Liver (tissue), 9 donors: Measurements from ENCODE around the gene TEKT2. TPM values are rescaled to one million over a fixed set of nuclear protein-coding genes. Genes with fewer than 3 reads are reported as not detected.

Source experiments
- DNase-seq: peaks from one replicate; pipeline ENCODE4 v3.0.0-alpha.2; 2017; ENCODE audit warnings: low spot score
- H3K27ac ChIP-seq, 2 donors: one replicate each; pipeline ENCODE4 v1.7.0; 2013; ENCODE audit warnings: inconsistent platforms in 2 of 2, low read length in 2 of 2, control low read depth in 1 of 2, low read depth in 1 of 2, mild to moderate bottlenecking in 1 of 2
- H3K27me3 ChIP-seq, 4 donors: one replicate each; pipeline versions ENCODE4 v1.6.1 to v1.7.0; 2013; ENCODE audit warnings: low read length in 3 of 4, inconsistent platforms in 1 of 4, mild to moderate bottlenecking in 1 of 4, moderate library complexity in 1 of 4; ENCODE audit not compliant: control insufficient read depth in 4 of 4, insufficient read depth in 4 of 4
- H3K36me3 ChIP-seq, 4 donors: one replicate each; pipeline versions ENCODE4 v1.6.1 to v1.7.0; 2013; ENCODE audit warnings: low read length in 3 of 4, mild to moderate bottlenecking in 3 of 4, low read depth in 1 of 4, moderate library complexity in 1 of 4; ENCODE audit not compliant: control insufficient read depth in 4 of 4, insufficient read depth in 3 of 4
- H3K4me1 ChIP-seq, 4 donors: one replicate each; pipeline versions ENCODE4 v1.6.1 to v1.7.0; 2013; ENCODE audit warnings: low read length in 3 of 4, mild to moderate bottlenecking in 3 of 4, moderate library complexity in 1 of 4; ENCODE audit not compliant: control insufficient read depth in 4 of 4, insufficient read depth in 4 of 4
- H3K4me3 ChIP-seq, 3 donors: one replicate each; pipeline versions ENCODE4 v1.6.1 to v1.7.0; 2013; ENCODE audit warnings: low read length in 3 of 3, control low read depth in 1 of 3, low read depth in 1 of 3, mild to moderate bottlenecking in 1 of 3
- H3K9ac ChIP-seq, 2 donors: one replicate each; pipeline ENCODE4 v1.7.0; 2013; ENCODE audit warnings: low read length in 2 of 2, mild to moderate bottlenecking in 2 of 2, moderate library complexity in 2 of 2, control low read depth in 1 of 2, low read depth in 1 of 2
- H3K9me3 ChIP-seq, 4 donors: one replicate each; pipeline versions ENCODE4 v1.6.1 to v1.7.0; 2013; ENCODE audit warnings: low read length in 3 of 4; ENCODE audit not compliant: control insufficient read depth in 4 of 4
- ATF3 ChIP-seq: IDR thresholded peaks from 2 replicates; pipeline ENCODE4 v1.6.1; 2016; ENCODE audit warnings: antibody characterized with exemption
- EGR1 ChIP-seq, 2 donors: IDR thresholded peaks; 2 replicates each; pipeline ENCODE4 v1.6.1; 2016 to 2018; ENCODE audit warnings: antibody characterized with exemption in 2 of 2, low read depth in 2 of 2
- FOXA1 ChIP-seq: IDR thresholded peaks from 2 replicates; pipeline ENCODE4 v1.6.1; 2016; ENCODE audit warnings: antibody characterized with exemption
- FOXA2 ChIP-seq: IDR thresholded peaks from 2 replicates; pipeline ENCODE4 v1.6.1; 2016; ENCODE audit warnings: antibody characterized with exemption
- GABPA ChIP-seq, 2 donors: IDR thresholded peaks in 1 of 2; conservative IDR thresholded peaks in 1 of 2; 2 replicates each; pipeline ENCODE4 v1.6.1; 2016; ENCODE audit warnings: antibody characterized with exemption in 2 of 2, mild to moderate bottlenecking in 1 of 2, moderate library complexity in 1 of 2
- HNF4A ChIP-seq, 2 donors: conservative IDR thresholded peaks; 2 replicates each; pipeline ENCODE4 v1.6.1; 2016; ENCODE audit warnings: antibody characterized with exemption in 2 of 2, mild to moderate bottlenecking in 2 of 2
- HNF4G ChIP-seq: IDR thresholded peaks from 2 replicates; pipeline ENCODE4 v1.6.1; 2016; ENCODE audit warnings: antibody characterized with exemption
- JUND ChIP-seq, 2 donors: IDR thresholded peaks; 2 replicates each; pipeline ENCODE4 v1.6.1; 2016; ENCODE audit warnings: antibody characterized with exemption in 2 of 2
- NR2F2 ChIP-seq: IDR thresholded peaks from 2 replicates; pipeline ENCODE4 v1.6.1; 2016; ENCODE audit warnings: antibody characterized with exemption
- RAD21 ChIP-seq, 2 donors: IDR thresholded peaks; 2 replicates each; pipeline ENCODE4 v1.6.1; 2016; ENCODE audit warnings: antibody characterized with exemption in 2 of 2, mild to moderate bottlenecking in 2 of 2
- REST ChIP-seq: IDR thresholded peaks from 2 replicates; pipeline ENCODE4 v1.6.1; 2016; ENCODE audit warnings: antibody characterized with exemption, mild to moderate bottlenecking
- RXRA ChIP-seq, 2 donors: IDR thresholded peaks; 2 replicates each; pipeline ENCODE4 v1.6.1; 2017 to 2018; ENCODE audit warnings: antibody characterized with exemption in 2 of 2, mild to moderate bottlenecking in 1 of 2
- SP1 ChIP-seq: IDR thresholded peaks from 2 replicates; pipeline ENCODE4 v1.6.1; 2018; ENCODE audit warnings: antibody characterized with exemption, mild to moderate bottlenecking
- TAF1 ChIP-seq: conservative IDR thresholded peaks from 2 replicates; pipeline ENCODE4 v1.6.1; 2016; ENCODE audit warnings: antibody characterized with exemption, mild to moderate bottlenecking
- YY1 ChIP-seq: IDR thresholded peaks from 2 replicates; pipeline ENCODE4 v1.6.1; 2016; ENCODE audit warnings: antibody characterized with exemption, mild to moderate bottlenecking
- WGBS: extraction: QIAGEN DNeasy Blood & Tissue Kit; methylation state at CpG from one replicate; pipeline ENCODE4 v1.1.7; 2013; 5-methylcytosine and 5-hydroxymethylcytosine counted together
- polyA plus RNA-seq, 2 donors: library from polyadenylated mRNA; stranded (reverse) in 1 of 2; unstranded in 1 of 2; fragments of 200-250 nt in 1 of 2; fragments of >200 nt in 1 of 2; fragmentation: Nextera tagmentation in 1 of 2; extraction: Ambion mirVana in 1 of 2; gene quantifications; one replicate each; pipeline versions ENCODE4 v1.2.1 to v1.2.3, GENCODE V29; 2013 to 2015
- total RNA-seq, 2 donors: library from RNA; depleted of rRNA; stranded (reverse); fragments of >200 nt; gene quantifications; one replicate each; pipeline ENCODE4 v1.2.3, GENCODE V29; 2014
- TF ChIP-seq, protein P1 (sequence below): IDR thresholded peaks from 2 replicates; pipeline ENCODE4 v1.6.1; 2016; ENCODE audit warnings: antibody characterized with exemption
- TF ChIP-seq, protein P2 (sequence below): fragments of 150-350 bp; IDR thresholded peaks from 2 replicates; pipeline ENCODE4 v1.5.1; 2017; ENCODE audit warnings: improper control_type of control experiment, low read depth, low read length; ENCODE audit not compliant: missing input control
- donor health status: healthy.
- donor health status: healthy.
- donor health status: healthy.
- donor health status: healthy.
- donor health status: healthy.

TEKT2 gene
- total and polyA plus RNA-seq, 4 donors: 0.14 to 0.17 TPM; not detected in 2

DNA sequence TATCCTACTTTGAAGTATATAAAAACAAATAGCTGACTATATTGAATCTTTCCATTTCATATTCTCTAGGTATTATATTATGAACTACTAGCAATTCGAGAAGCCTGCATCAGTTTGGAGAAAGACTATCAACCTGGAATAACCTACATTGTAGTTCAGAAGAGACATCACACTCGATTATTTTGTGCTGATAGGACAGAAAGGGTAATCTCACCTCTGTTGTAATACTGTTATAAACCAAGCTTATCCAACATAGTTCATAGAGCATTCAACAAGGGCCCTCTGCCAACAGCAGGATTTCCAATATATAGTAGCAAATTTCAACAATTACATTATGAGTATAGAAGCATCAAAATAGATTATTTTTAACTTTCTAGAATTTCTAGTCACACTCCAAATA, 43.7 kb upstream of the TEKT2 start:
- no peaks in the 10 kb centered on the region for H3K27me3 ChIP-seq
- no peaks in the 10 kb centered on the region for H3K9me3 ChIP-seq
- TF ChIP-seq JUND (IDR thresholded peaks at IDR 0.05) (no peak), YY1 (no peak), HNF4A (conservative IDR thresholded peaks at IDR 0.05) (no peak), FOXA2 (no peak), RXRA (IDR thresholded peaks at IDR 0.05) (no peak), EGR1 (IDR thresholded peaks at IDR 0.05; ENCODE audit: low read depth in 2 of 2) (no peak), TAF1 (no peak)
- TF ChIP-seq, protein P1, sequence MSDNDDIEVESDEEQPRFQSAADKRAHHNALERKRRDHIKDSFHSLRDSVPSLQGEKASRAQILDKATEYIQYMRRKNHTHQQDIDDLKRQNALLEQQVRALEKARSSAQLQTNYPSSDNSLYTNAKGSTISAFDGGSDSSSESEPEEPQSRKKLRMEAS: no peak
- no peak overlapping the region for H3K27ac ChIP-seq
- no peak for DNase-seq
- no peaks in the 10 kb centered on the region for H3K4me1 ChIP-seq
- peaks cover 1 to 26% (median 16%) of the 10 kb centered on the region in 4 donors for H3K36me3 ChIP-seq
- no peak overlapping the region for H3K4me3 ChIP-seq
- H3K9ac ChIP-seq: no peak overlapping the region
- WGBS: 57% methylated on average over 2 of the region's 2 CpGs

GRCh38 chr1:36051821-36052220, 32.1 kb upstream of the TEKT2 start:
- no peaks in the 10 kb centered on the region for H3K4me1 ChIP-seq
- H3K9ac ChIP-seq: no peak overlapping the region
- H3K27me3 ChIP-seq: no peaks in the 10 kb centered on the region
- H3K36me3 ChIP-seq: peaks cover 3 to 18% (median 12%) of the 10 kb centered on the region in 4 donors
- H3K9me3 ChIP-seq: no peaks in the 10 kb centered on the region
- no peak overlapping the region for H3K4me3 ChIP-seq
- no peak overlapping the region for H3K27ac ChIP-seq
- no peak for DNase-seq
- TF ChIP-seq FOXA2: no peak
- no peak for TF ChIP-seq RAD21 (IDR thresholded peaks at IDR 0.05)
- TF ChIP-seq, protein P2, sequence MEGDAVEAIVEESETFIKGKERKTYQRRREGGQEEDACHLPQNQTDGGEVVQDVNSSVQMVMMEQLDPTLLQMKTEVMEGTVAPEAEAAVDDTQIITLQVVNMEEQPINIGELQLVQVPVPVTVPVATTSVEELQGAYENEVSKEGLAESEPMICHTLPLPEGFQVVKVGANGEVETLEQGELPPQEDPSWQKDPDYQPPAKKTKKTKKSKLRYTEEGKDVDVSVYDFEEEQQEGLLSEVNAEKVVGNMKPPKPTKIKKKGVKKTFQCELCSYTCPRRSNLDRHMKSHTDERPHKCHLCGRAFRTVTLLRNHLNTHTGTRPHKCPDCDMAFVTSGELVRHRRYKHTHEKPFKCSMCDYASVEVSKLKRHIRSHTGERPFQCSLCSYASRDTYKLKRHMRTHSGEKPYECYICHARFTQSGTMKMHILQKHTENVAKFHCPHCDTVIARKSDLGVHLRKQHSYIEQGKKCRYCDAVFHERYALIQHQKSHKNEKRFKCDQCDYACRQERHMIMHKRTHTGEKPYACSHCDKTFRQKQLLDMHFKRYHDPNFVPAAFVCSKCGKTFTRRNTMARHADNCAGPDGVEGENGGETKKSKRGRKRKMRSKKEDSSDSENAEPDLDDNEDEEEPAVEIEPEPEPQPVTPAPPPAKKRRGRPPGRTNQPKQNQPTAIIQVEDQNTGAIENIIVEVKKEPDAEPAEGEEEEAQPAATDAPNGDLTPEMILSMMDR: no peak
- TF ChIP-seq, protein P1: no peak
- no peak for TF ChIP-seq HNF4A (conservative IDR thresholded peaks at IDR 0.05)
- no peak for TF ChIP-seq SP1
- no peak for TF ChIP-seq GABPA (IDR thresholded peaks at IDR 0.05 in 1 of 2, conservative IDR thresholded peaks at IDR 0.05 in 1 of 2)
- no peak for TF ChIP-seq EGR1 (IDR thresholded peaks at IDR 0.05; ENCODE audit: low read depth in 2 of 2)
- no peak for TF ChIP-seq YY1
- TF ChIP-seq JUND (IDR thresholded peaks at IDR 0.05): no peak
- TF ChIP-seq HNF4G: no peak

DNA sequence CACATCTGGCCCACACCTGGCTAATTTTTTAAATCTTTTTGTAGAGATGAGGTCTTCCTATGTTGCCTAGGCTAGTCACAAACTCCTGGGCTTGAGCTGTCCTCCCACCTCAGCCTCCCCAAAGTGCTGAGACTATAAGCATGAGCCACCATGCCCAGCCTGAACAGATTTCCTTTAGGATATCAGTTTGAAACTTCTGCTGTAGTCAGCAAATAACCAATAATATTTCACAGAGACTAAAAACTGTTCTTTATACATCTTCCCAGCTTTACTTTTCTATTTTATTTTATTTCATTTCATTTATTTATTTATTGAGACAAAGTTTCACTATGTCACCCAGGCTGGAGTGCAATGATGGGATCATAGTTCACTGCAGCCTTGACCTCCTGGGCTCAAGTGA, 29.9 kb upstream of the TEKT2 start:
- Histone ChIP-seq H3K27me3 (no peaks in the 10 kb centered on the region), H3K4me1 (no peaks in the 10 kb centered on the region), H3K9me3 (no peaks in the 10 kb centered on the region), H3K9ac (no peak overlapping the region), H3K36me3 (peaks cover 3 to 10% (median 7%) of the 10 kb centered on the region in 4 donors), H3K27ac (no peak overlapping the region), H3K4me3 (no peak overlapping the region)
- no peak for DNase-seq
- no peak for TF ChIP-seq RXRA (IDR thresholded peaks at IDR 0.05)
- TF ChIP-seq SP1: no peak
- no peak for TF ChIP-seq HNF4G
- no peak for TF ChIP-seq ATF3
- no peak for TF ChIP-seq EGR1 (IDR thresholded peaks at IDR 0.05; ENCODE audit: low read depth in 2 of 2)
- TF ChIP-seq HNF4A (conservative IDR thresholded peaks at IDR 0.05): no peak
- TF ChIP-seq FOXA2: no peak
- TF ChIP-seq GABPA (IDR thresholded peaks at IDR 0.05 in 1 of 2, conservative IDR thresholded peaks at IDR 0.05 in 1 of 2): no peak
- TF ChIP-seq, protein P2: no peak
- no peak for TF ChIP-seq REST
- TF ChIP-seq, protein P1: no peak
- no peak for TF ChIP-seq RAD21 (IDR thresholded peaks at IDR 0.05)
- no peak for TF ChIP-seq NR2F2
- TF ChIP-seq JUND (IDR thresholded peaks at IDR 0.05): no peak
- no peak for TF ChIP-seq FOXA1
